DND-41 (cell line): ENCODE data around the gene PRR15L.

Source experiments
- CTCF ChIP-seq: IDR thresholded peaks from 2 replicates; pipeline ENCODE4 v1.5.1; 2012; ENCODE audit warnings: borderline replicate concordance, low read length, moderate library complexity, mild to moderate bottlenecking; ENCODE audit not compliant: poor library complexity, severe bottlenecking; ENCODE audit errors: extremely low read depth
- EZH2 ChIP-seq: IDR thresholded peaks from 3 replicates; pipeline ENCODE4 v1.6.1; 2012; ENCODE audit warnings: borderline replicate concordance, low read depth, mild to moderate bottlenecking, moderate library complexity, low read length, inconsistent platforms; ENCODE audit not compliant: severe bottlenecking

- TF ChIP-seq CTCF (no peak), EZH2 (no peak)
These were observed 44.7 kb upstream of the PRR15L start for GRCh38 chr17:48002266-48002915.
